Astrocyte of the cerebellum (primary cell): ENCODE results near the gene C20orf141.

Experiments
- DNase-seq: peaks from one replicate; pipeline ENCODE4 v3.0.0-alpha.2; 2011; ENCODE audit warnings: low read depth
- H3K4me3 ChIP-seq: 2 replicates; pipeline ENCODE4 v1.5.1; 2011; ENCODE audit warnings: mild to moderate bottlenecking, low read depth, low read length, moderate library complexity
- CTCF ChIP-seq: IDR thresholded peaks from 2 replicates; pipeline ENCODE4 v1.5.1; 2012; ENCODE audit warnings: low read length, low read depth, moderate library complexity, mild to moderate bottlenecking; ENCODE audit errors: missing control alignments
- in situ Hi-C: cut with HindIII; loops from 2 replicates; pipeline ENCODE4 v1.10.0; 2017; ENCODE audit warnings: low sequenced_read_pairs

C20orf141 gene

GRCh38 chr20:2778602-2779321, 36.0 kb upstream of the C20orf141 start:
- H3K4me3 ChIP-seq = no peak overlapping the region
- in situ Hi-C loops = no loop called here
- no peak for TF ChIP-seq CTCF
- no peak for DNase-seq

- DNase-seq = no peak
- in situ Hi-C loops = no loop called here
- no peak for TF ChIP-seq CTCF
- H3K4me3 ChIP-seq = no peak overlapping the region
These were observed 33.8 kb upstream of the C20orf141 start for GRCh38 chr20:2780948-2781347.

GRCh38 chr20:2783908-2784566, 30.8 kb upstream of the C20orf141 start:
- in situ Hi-C loops = no loop called here
- H3K4me3 ChIP-seq = no peak overlapping the region
- TF ChIP-seq CTCF = no peak
- no peak for DNase-seq

GRCh38 chr20:2793471-2793870, 21.3 kb upstream of the C20orf141 start:
- DNase-seq = no peak
- no peak for TF ChIP-seq CTCF
- in situ Hi-C loops = no loop called here
- H3K4me3 ChIP-seq = no peak overlapping the region

GRCh38 chr20:2794202-2794748, 20.5 kb upstream of the C20orf141 start:
- H3K4me3 ChIP-seq = no peak overlapping the region
- no peak for DNase-seq
- in situ Hi-C loops = no loop called here
- no peak for TF ChIP-seq CTCF

- no peak overlapping the region for H3K4me3 ChIP-seq
- no peak for TF ChIP-seq CTCF
- in situ Hi-C loops = no loop called here
- no peak for DNase-seq
These were observed 19.8 kb upstream of the C20orf141 start for GRCh38 chr20:2794866-2795447.
